Calu3 (cell line): Measurements from ENCODE around the gene ATP6V1C2. TPM values are rescaled to one million over a fixed set of nuclear protein-coding genes. Genes with fewer than 3 reads are reported as not detected.
A peak's percentile ranks its signal among the peaks of the same experiment; 100 is the strongest.
"Not testable (repeated sequence)": the region's sequence is repeated elsewhere in the genome, so short reads cannot be mapped to it uniquely, and the experiment has no call there.

ENCODE experiments used
- BruUV-seq: library from RNA; stranded (reverse); fragments of 400-500 nt; replicated peaks from 2 replicates; lab custom pipeline; 2021; lab: Mats Ljungman, UMichigan
- CTCF ChIA-PET: fragments of 300-600 bp; sonication (Branson Sonifier 250); formaldehyde crosslinking; loops from one replicate; lab custom pipeline; 2022; ENCODE audit warnings: antibody characterized with exemption; lab: Charles Lee
- DNase-seq: peaks from one replicate; pipeline ENCODE4 v3.0.0; 2022
- H3K27ac Mint-ChIP-seq: one replicate; pipeline ENCODE4 v1.8.0; 2022; ENCODE audit warnings: mixed read lengths; ENCODE audit not compliant: unreplicated experiment
- H3K27me3 Mint-ChIP-seq: one replicate; pipeline ENCODE4 v1.8.0; 2022; ENCODE audit warnings: mixed read lengths; ENCODE audit not compliant: unreplicated experiment
- H3K36me3 Mint-ChIP-seq: one replicate; pipeline ENCODE4 v1.8.0; 2022; ENCODE audit warnings: mild to moderate bottlenecking, moderate library complexity, mixed read lengths; ENCODE audit not compliant: insufficient read depth, unreplicated experiment
- H3K4me1 Mint-ChIP-seq: one replicate; pipeline ENCODE4 v1.8.0; 2022; ENCODE audit warnings: mild to moderate bottlenecking, low read depth, mixed read lengths; ENCODE audit not compliant: unreplicated experiment
- H3K4me3 Mint-ChIP-seq: one replicate; pipeline ENCODE4 v1.8.0; 2022; ENCODE audit warnings: mild to moderate bottlenecking, low read depth, moderate library complexity, mixed read lengths; ENCODE audit not compliant: unreplicated experiment
- H3K9me3 Mint-ChIP-seq: one replicate; pipeline ENCODE4 v1.8.0; 2022; ENCODE audit warnings: low read depth, mixed read lengths; ENCODE audit not compliant: unreplicated experiment
- intact Hi-C: fragments of 100-400 bp; cut with micrococcal nuclease; formaldehyde crosslinking; loops from one replicate; pipeline ENCODE4 v1.10.0; 2022; ENCODE audit not compliant: unreplicated experiment
- total RNA-seq: library from RNA; stranded (reverse); gene quantifications from 2 replicates; pipeline ENCODE4 v1.2.3, GENCODE V29; 2022
- TF ChIP-seq, protein P1 (sequence below): fragments of 200-600 bp; IDR thresholded peaks from one replicate; pipeline ENCODE4 v1.8.0; 2022; ENCODE audit warnings: antibody characterized with exemption; ENCODE audit not compliant: unreplicated experiment

Gene ATP6V1C2
- total RNA-seq, 1 experiment from 2014 or later, result 0.28 TPM

DNA sequence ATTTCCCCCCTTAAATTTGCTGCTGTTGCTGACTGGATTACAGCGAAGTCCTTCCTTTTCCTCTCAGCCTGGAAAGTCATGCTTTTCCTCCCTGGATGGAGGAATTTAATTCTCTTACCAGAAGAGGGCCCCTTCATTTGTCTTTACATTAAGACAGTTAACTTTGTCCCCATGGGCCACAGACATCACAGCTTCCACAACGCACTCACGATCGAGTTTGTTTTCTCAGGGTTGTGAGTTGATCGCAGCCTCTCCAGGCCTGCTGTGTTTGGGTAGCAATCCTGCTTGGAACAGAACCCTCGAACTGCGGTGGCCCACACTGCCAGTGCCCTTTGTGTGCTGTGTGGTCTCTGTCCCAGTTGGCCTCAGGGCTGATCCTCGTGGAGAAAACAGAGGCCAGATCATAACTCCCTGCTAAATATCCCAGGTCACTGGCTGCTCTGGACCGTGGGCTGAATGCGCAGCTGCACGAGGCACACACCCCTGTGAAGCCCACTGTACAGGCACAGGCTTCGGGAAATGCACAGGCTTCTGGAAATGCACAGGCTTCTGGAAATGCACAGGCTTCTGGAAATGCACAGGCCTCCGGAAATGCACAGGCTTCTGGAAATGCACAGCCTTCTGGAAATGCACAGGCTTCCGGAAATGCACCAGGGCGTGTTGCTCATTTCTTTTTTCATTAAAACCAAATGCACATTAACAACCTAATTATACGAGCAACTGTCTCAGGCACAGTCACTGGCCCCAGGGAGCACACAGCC is 93.3 kb downstream of the ATP6V1C2 start:
- Mint-ChIP-seq H3K4me3 (peak overlapping the region; percentile 7), H3K4me1 (peaks cover 9% of the 10 kb centered on the region), H3K27ac (peak overlapping the region; percentile 28), H3K36me3 (peaks cover 37% of the 10 kb centered on the region), H3K9me3 (no peaks in the 10 kb centered on the region), H3K27me3 (peaks cover 39% of the 10 kb centered on the region)
- no TSS peak for BruUV-seq
- intact Hi-C loops, result loop anchor here (10.0 kb wide), 1 partner anchor 100 kb away; no protein-coding TSS in a partner anchor
- TF ChIP-seq, protein P1, sequence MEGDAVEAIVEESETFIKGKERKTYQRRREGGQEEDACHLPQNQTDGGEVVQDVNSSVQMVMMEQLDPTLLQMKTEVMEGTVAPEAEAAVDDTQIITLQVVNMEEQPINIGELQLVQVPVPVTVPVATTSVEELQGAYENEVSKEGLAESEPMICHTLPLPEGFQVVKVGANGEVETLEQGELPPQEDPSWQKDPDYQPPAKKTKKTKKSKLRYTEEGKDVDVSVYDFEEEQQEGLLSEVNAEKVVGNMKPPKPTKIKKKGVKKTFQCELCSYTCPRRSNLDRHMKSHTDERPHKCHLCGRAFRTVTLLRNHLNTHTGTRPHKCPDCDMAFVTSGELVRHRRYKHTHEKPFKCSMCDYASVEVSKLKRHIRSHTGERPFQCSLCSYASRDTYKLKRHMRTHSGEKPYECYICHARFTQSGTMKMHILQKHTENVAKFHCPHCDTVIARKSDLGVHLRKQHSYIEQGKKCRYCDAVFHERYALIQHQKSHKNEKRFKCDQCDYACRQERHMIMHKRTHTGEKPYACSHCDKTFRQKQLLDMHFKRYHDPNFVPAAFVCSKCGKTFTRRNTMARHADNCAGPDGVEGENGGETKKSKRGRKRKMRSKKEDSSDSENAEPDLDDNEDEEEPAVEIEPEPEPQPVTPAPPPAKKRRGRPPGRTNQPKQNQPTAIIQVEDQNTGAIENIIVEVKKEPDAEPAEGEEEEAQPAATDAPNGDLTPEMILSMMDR, result no peak
- DNase-seq, result no peak
- CTCF ChIA-PET, result interaction anchor here (1.1 kb wide), 1 partner anchor 18 kb away, joined by 3 read pairs; no protein-coding TSS in a partner anchor

DNA sequence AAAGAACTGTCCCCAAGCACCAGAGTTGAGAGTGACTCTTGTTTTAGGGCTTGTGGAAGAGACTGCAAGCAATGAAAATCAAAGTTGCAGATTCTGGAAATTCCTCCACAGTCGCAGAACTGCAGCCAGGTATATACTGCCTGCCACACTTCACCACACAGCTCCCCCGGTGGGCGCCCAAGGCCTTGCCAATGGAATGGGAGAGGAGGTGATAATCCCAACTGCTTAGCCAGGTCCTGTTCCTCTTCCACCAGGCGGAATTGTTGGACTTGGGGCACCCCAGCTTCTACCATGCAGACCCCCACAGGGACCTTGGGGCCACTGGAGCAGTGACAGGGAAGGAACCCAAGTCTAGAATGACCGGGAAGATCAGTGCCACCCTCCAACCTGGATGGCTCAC is 96.0 kb downstream of the ATP6V1C2 start:
- Mint-ChIP-seq H3K36me3 (peaks cover 11% of the 10 kb centered on the region), H3K27me3 (peaks cover 58% of the 10 kb centered on the region), H3K27ac (no peak overlapping the region), H3K4me3 (no peak overlapping the region), H3K4me1 (no peaks in the 10 kb centered on the region), H3K9me3 (no peaks in the 10 kb centered on the region)
- no TSS peak for BruUV-seq
- TF ChIP-seq, protein P1, result peak; percentile 12
- intact Hi-C loops, result loop anchor here (10.0 kb wide), 1 partner anchor 103 kb away; no protein-coding TSS in a partner anchor
- CTCF ChIA-PET, result interaction anchor here (0.8 to 1.9 kb wide), 2 partner anchors 14 to 18 kb away, joined by 3 to 4 read pairs; no protein-coding TSS in a partner anchor
- peak; percentile 53 for DNase-seq

DNA sequence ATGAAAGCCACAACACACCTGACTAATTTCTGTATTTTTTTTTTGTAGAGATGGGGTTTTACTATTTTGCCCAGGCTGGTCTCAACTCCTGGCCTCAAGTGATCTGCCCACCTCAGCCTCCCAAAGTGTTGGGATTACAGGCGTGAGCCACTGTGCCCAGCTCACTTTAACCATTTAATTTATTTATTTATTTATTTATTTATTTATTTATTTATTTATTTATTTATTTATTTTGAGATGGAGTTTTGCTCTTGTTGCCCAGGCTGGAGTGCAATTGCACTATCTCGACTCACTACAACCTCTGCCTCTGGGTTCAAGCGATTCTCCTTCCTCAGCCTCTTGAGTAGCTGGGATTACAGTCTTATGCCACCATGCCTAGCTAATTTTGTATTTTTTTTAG is 96.9 kb downstream of the ATP6V1C2 start:
- peaks cover 66% of the 10 kb centered on the region for H3K27me3 Mint-ChIP-seq
- CTCF ChIA-PET, result interaction anchor here (1.9 kb wide), 1 partner anchor 17 kb away, joined by 4 read pairs; no protein-coding TSS in a partner anchor
- intact Hi-C loops, result loop anchor here (10.0 kb wide), 1 partner anchor 104 kb away; no protein-coding TSS in a partner anchor
- H3K27ac Mint-ChIP-seq, H3K4me1 Mint-ChIP-seq, BruUV-seq, H3K4me3 Mint-ChIP-seq, DNase-seq, H3K9me3 Mint-ChIP-seq, H3K36me3 Mint-ChIP-seq: not testable (repeated sequence)

DNA sequence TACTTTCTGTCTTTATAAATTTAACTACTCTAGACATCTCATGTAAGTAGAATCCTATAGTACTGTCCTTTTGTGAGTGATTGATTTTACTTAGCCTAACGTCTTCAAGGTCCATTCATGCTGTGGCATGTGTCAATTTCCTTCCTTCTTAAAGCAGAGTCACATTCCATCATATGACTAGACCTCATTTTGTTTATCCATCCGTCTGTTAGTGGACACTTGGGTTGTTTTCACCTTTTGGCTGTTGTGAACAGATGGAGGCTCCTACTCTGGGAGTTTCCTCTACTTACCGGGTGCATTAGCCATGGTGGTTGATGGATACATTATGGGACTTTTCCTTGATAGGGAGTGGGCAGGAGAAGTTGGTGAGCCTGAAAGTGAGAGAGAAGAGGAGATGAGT is 97.6 kb downstream of the ATP6V1C2 start:
- intact Hi-C loops, result loop anchor here (10.0 kb wide), 1 partner anchor 104 kb away; no protein-coding TSS in a partner anchor
- DNase-seq, result no peak
- TF ChIP-seq, protein P1, result no peak
- Mint-ChIP-seq H3K4me1 (no peaks in the 10 kb centered on the region), H3K9me3 (no peaks in the 10 kb centered on the region), H3K4me3 (no peak overlapping the region), H3K27ac (no peak overlapping the region), H3K36me3 (no peaks in the 10 kb centered on the region), H3K27me3 (peaks cover 73% of the 10 kb centered on the region)
- no TSS peak for BruUV-seq
- CTCF ChIA-PET, result no interaction called here
